MM.1S (cell line): ENCODE measurements around the gene KIF16B.

ENCODE experiments used
- DNase-seq: peaks from one replicate; pipeline ENCODE4 v3.0.0-alpha.2; 2015
- H2AFZ ChIP-seq: fragments of 300-600 bp; sonication (generic); 2 replicates; pipeline ENCODE4 v1.6.0; 2016; ENCODE audit warnings: antibody characterized with exemption, low read length
- H3F3A ChIP-seq: fragments of 300-600 bp; sonication (generic); 2 replicates; pipeline ENCODE4 v1.6.1; 2016; ENCODE audit warnings: mild to moderate bottlenecking, antibody characterized with exemption, low read length, moderate library complexity, mixed read lengths; ENCODE audit not compliant: insufficient read depth
- H3K27ac ChIP-seq: fragments of 300-600 bp; sonication (generic); 2 replicates; pipeline ENCODE4 v1.5.1; 2016; ENCODE audit warnings: mild to moderate bottlenecking, low read length
- H3K27me3 ChIP-seq: fragments of 300-600 bp; sonication (generic); replicated peaks from 2 replicates; pipeline ENCODE4 v1.6.0; 2016; ENCODE audit warnings: low read length; ENCODE audit not compliant: insufficient read depth
- H3K36me3 ChIP-seq: fragments of 300-600 bp; sonication (generic); replicated peaks from 2 replicates; pipeline ENCODE4 v1.6.1; 2016; ENCODE audit warnings: mild to moderate bottlenecking, low read length, mixed read lengths; ENCODE audit not compliant: insufficient read depth
- H3K4me1 ChIP-seq: fragments of 300-600 bp; sonication (generic); 2 replicates; pipeline ENCODE4 v1.6.1; 2016; ENCODE audit warnings: low read length, mixed read lengths
- H3K4me2 ChIP-seq: fragments of 300-600 bp; sonication (generic); 2 replicates; pipeline ENCODE4 v1.6.0; 2016; ENCODE audit warnings: low read depth, low read length
- H3K4me3 ChIP-seq: fragments of 300-600 bp; sonication (generic); 2 replicates; pipeline ENCODE4 v1.5.1; 2016; ENCODE audit warnings: low read length, mixed read lengths
- H3K79me2 ChIP-seq: fragments of 300-600 bp; sonication (generic); 2 replicates; pipeline ENCODE4 v1.6.1; 2016; ENCODE audit warnings: mixed run types, low read length, mixed read lengths
- H3K9ac ChIP-seq: fragments of 300-600 bp; sonication (generic); 2 replicates; pipeline ENCODE4 v1.6.1; 2016; ENCODE audit warnings: low read length, mixed read lengths
- H3K9me2 ChIP-seq: fragments of 300-600 bp; sonication (generic); replicated peaks from 2 replicates; pipeline ENCODE4 v1.6.1; 2016; ENCODE audit warnings: mild to moderate bottlenecking, low read length, mixed read lengths; ENCODE audit not compliant: insufficient read depth
- H3K9me3 ChIP-seq: fragments of 300-600 bp; sonication (generic); replicated peaks from 2 replicates; pipeline ENCODE4 v1.6.1; 2016; ENCODE audit warnings: mild to moderate bottlenecking, low read length, mixed read lengths; ENCODE audit not compliant: insufficient read depth
- H4K20me1 ChIP-seq: fragments of 300-600 bp; sonication (generic); 2 replicates; pipeline ENCODE4 v1.6.1; 2016; ENCODE audit warnings: mild to moderate bottlenecking, low read length, moderate library complexity, mixed read lengths; ENCODE audit not compliant: insufficient read depth
- EZH2 ChIP-seq: fragments of 300-600 bp; sonication (generic); optimal IDR thresholded peaks from 2 replicates; pipeline ENCODE3; 2017; ENCODE audit warnings: low read depth, mild to moderate bottlenecking, antibody characterized with exemption, low read length, mixed read lengths
- EZH2phosphoT487 ChIP-seq: fragments of 300-600 bp; sonication (generic); IDR thresholded peaks from 2 replicates; pipeline ENCODE4 v1.6.1; 2018; ENCODE audit warnings: antibody characterized with exemption, low read length
- TF ChIP-seq, protein P1 (sequence below): fragments of 300-600 bp; sonication (generic); IDR thresholded peaks from 2 replicates; pipeline ENCODE4 v1.5.1; 2016; ENCODE audit warnings: antibody characterized with exemption, low read length, mixed read lengths

KIF16B gene

DNA sequence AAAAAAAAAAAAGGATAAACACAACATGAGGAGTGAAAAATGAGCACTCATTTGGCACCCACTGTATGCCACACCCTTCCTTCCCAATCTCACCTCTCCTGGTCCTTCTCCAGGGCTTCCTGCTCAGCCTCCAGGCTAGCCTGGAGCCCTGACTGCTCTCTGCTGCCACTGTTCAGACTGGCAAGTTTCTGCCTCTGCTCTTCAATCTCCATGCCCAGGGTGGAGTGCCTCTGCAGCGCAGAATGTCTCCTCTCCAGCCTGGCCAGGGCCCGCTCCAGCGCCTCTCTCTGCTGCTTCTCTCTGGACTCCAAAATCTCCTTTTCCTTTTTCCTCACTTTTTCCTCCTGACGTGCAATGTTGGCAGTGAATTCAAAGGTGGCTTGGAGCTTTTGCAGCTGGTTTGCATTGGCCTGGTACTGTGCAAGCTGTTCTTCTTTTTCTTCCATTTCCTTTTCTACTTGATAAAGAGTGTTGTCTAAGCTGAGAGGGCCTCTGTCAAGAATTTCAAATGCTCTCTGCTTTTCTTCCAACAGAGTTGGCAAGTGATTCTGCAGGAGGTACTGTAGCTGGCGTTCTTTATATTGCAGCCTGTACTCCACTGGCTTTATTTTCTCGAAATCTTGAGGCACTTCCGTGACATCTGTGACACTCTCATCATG lies 194.4 kb downstream of the KIF16B start:
- DNase-seq, result no peak
- TF ChIP-seq, protein P1, sequence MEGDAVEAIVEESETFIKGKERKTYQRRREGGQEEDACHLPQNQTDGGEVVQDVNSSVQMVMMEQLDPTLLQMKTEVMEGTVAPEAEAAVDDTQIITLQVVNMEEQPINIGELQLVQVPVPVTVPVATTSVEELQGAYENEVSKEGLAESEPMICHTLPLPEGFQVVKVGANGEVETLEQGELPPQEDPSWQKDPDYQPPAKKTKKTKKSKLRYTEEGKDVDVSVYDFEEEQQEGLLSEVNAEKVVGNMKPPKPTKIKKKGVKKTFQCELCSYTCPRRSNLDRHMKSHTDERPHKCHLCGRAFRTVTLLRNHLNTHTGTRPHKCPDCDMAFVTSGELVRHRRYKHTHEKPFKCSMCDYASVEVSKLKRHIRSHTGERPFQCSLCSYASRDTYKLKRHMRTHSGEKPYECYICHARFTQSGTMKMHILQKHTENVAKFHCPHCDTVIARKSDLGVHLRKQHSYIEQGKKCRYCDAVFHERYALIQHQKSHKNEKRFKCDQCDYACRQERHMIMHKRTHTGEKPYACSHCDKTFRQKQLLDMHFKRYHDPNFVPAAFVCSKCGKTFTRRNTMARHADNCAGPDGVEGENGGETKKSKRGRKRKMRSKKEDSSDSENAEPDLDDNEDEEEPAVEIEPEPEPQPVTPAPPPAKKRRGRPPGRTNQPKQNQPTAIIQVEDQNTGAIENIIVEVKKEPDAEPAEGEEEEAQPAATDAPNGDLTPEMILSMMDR, result no peak
- no peak for TF ChIP-seq EZH2
- TF ChIP-seq EZH2phosphoT487, result no peak
- H4K20me1 ChIP-seq, result no peaks in the 10 kb centered on the region
- H3K36me3 ChIP-seq, result no peaks in the 10 kb centered on the region
- no peaks in the 10 kb centered on the region for H3F3A ChIP-seq
- H3K4me3 ChIP-seq, result no peak overlapping the region
- no peaks in the 10 kb centered on the region for H3K9me3 ChIP-seq
- no peak overlapping the region for H3K27ac ChIP-seq
- H3K4me1 ChIP-seq, result no peaks in the 10 kb centered on the region
- no peaks in the 10 kb centered on the region for H3K9me2 ChIP-seq
- no peaks in the 10 kb centered on the region for H3K27me3 ChIP-seq
- no peak overlapping the region for H3K9ac ChIP-seq
- H2AFZ ChIP-seq, result no peak overlapping the region
- H3K4me2 ChIP-seq, result no peak overlapping the region
- no peaks in the 10 kb centered on the region for H3K79me2 ChIP-seq

DNA sequence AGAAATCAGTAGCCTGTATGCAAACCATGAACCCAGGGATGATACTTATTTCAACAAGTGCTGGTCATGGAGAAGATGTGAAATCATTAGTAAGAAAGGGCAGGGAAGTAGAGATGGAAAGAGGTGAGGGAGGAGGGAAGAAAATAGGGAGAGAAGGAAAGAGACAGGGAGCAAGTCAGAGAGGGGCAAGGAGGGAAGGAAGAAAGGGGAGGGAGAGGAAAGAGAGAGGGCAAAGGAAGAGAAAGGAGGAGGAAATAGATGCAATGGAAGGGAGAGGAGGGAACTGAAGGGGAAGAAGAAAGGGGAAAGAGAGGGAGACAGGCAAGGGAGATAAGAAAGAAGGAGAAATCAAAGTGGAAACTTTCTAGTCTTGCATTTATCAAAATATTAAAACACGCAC lies 195.1 kb downstream of the KIF16B start:
- DNase-seq, result no peak
- Histone ChIP-seq H3K27me3 (no peaks in the 10 kb centered on the region), H3K4me2 (no peak overlapping the region), H3F3A (no peaks in the 10 kb centered on the region), H3K79me2 (no peaks in the 10 kb centered on the region), H3K4me1 (no peaks in the 10 kb centered on the region), H3K9me2 (no peaks in the 10 kb centered on the region), H3K9ac (no peak overlapping the region), H4K20me1 (no peaks in the 10 kb centered on the region), H3K4me3 (no peak overlapping the region), H3K27ac (no peak overlapping the region), H2AFZ (no peak overlapping the region), H3K9me3 (no peaks in the 10 kb centered on the region), H3K36me3 (no peaks in the 10 kb centered on the region)
- TF ChIP-seq EZH2 (no peak), EZH2phosphoT487 (no peak)
- TF ChIP-seq, protein P1, result no peak

DNA sequence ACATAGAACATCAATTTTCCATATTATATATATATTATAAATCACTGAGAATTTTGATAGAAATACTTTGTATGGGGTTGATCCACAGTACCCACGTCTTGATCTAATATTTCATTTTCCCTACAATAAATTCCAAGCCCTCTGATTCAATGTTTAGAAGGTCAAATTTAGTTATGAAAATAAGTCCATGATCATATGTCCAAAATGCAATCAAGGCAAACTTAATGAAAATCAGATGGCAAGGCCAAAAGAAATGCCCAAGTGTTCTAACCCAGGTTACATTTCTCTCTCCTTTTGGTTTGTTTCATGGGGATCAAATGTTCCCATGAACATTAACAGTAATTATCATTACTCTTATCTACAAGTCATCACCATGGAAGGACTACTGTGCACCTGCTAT lies 203.8 kb downstream of the KIF16B start:
- no peak overlapping the region for H3K4me3 ChIP-seq
- no peaks in the 10 kb centered on the region for H4K20me1 ChIP-seq
- H3K36me3 ChIP-seq, result no peaks in the 10 kb centered on the region
- H3K4me1 ChIP-seq, result peaks cover 5% of the 10 kb centered on the region; the same call in 1 of the 2 replicates
- no peak overlapping the region for H3K27ac ChIP-seq
- TF ChIP-seq EZH2phosphoT487, result no peak
- TF ChIP-seq, protein P1, result no peak
- no peak for TF ChIP-seq EZH2
- no peak overlapping the region for H2AFZ ChIP-seq
- no peaks in the 10 kb centered on the region for H3F3A ChIP-seq
- no peak for DNase-seq
- no peaks in the 10 kb centered on the region for H3K27me3 ChIP-seq
- no peaks in the 10 kb centered on the region for H3K9me2 ChIP-seq
- H3K9me3 ChIP-seq, result no peaks in the 10 kb centered on the region
- no peak overlapping the region for H3K9ac ChIP-seq
- no peak overlapping the region for H3K4me2 ChIP-seq
- H3K79me2 ChIP-seq, result no peaks in the 10 kb centered on the region
